GM23338 (cell line): ENCODE measurements around the gene ZNF383. TPM values are rescaled to one million over a fixed set of nuclear protein-coding genes. Genes with fewer than 3 reads are reported as not detected.
"Not testable (repeated sequence)": the region's sequence is repeated elsewhere in the genome, so short reads cannot be mapped to it uniquely, and the experiment has no call there.

Experiments
- ATAC-seq: fragments of 200-7000 bp; cut with Tn5 transposase; 3 replicates; pipeline ENCODE4 v1.9.1; 2020
- DNase-seq: peaks from one replicate; pipeline ENCODE4 v3.0.0-alpha.2; 2015; ENCODE audit warnings: low spot score
- H2AFZ ChIP-seq: fragments of 200-600 bp; sonication (generic); 2 replicates; pipeline ENCODE4 v1.8.0; 2016; ENCODE audit warnings: antibody characterized with exemption, mild to moderate bottlenecking, moderate library complexity
- H3F3A ChIP-seq: fragments of 200-600 bp; sonication (generic); replicated peaks from 2 replicates; pipeline ENCODE4 v1.8.0; 2017; ENCODE audit warnings: antibody characterized with exemption, mixed run types, low read depth
- H3K27ac ChIP-seq: fragments of 200-600 bp; sonication (generic); 2 replicates; pipeline ENCODE4 v1.6.1; 2016; ENCODE audit warnings: low read depth
- H3K27me3 ChIP-seq: fragments of 200-600 bp; sonication (generic); 2 replicates; pipeline ENCODE4 v1.8.0; 2016; ENCODE audit warnings: mild to moderate bottlenecking, mixed run types, moderate library complexity; ENCODE audit not compliant: insufficient read depth
- H3K36me3 ChIP-seq: fragments of 200-600 bp; sonication (generic); 2 replicates; pipeline ENCODE4 v1.8.0; 2016; ENCODE audit warnings: mild to moderate bottlenecking; ENCODE audit not compliant: insufficient read depth
- H3K4me1 ChIP-seq: fragments of 200-600 bp; sonication (generic); 2 replicates; pipeline ENCODE4 v1.8.0; 2016; ENCODE audit warnings: mild to moderate bottlenecking, moderate library complexity; ENCODE audit not compliant: insufficient read depth
- H3K4me2 ChIP-seq: fragments of 200-600 bp; sonication (generic); 2 replicates; pipeline ENCODE4 v1.7.1; 2017; ENCODE audit warnings: mixed run types
- H3K4me3 ChIP-seq: fragments of 200-600 bp; sonication (generic); 2 replicates; pipeline ENCODE4 v1.6.1; 2016; ENCODE audit warnings: mixed run types
- H3K79me2 ChIP-seq: fragments of 200-600 bp; sonication (generic); replicated peaks from 2 replicates; pipeline ENCODE4 v1.8.0; 2017; ENCODE audit warnings: mild to moderate bottlenecking; ENCODE audit not compliant: insufficient read depth
- H3K9me2 ChIP-seq: fragments of 200-600 bp; sonication (generic); 2 replicates; pipeline ENCODE4 v1.8.0; 2017; ENCODE audit not compliant: insufficient read depth
- H4K20me1 ChIP-seq: fragments of 200-600 bp; sonication (generic); replicated peaks from 2 replicates; pipeline ENCODE4 v1.8.0; 2017; ENCODE audit warnings: mild to moderate bottlenecking; ENCODE audit not compliant: insufficient read depth
- H3K27ac Mint-ChIP-seq: 2 replicates; pipeline ENCODE4 v1.8.0; 2020; ENCODE audit warnings: inconsistent platforms, mild to moderate bottlenecking, moderate library complexity, mixed read lengths
- H3K27me3 Mint-ChIP-seq: 3 replicates; pipeline ENCODE4 v1.8.0; 2022; ENCODE audit warnings: low read depth, mild to moderate bottlenecking, moderate library complexity, mixed read lengths, inconsistent platforms; ENCODE audit not compliant: insufficient read depth, poor library complexity
- H3K36me3 Mint-ChIP-seq: 3 replicates; pipeline ENCODE4 v1.8.0; 2021; ENCODE audit warnings: low read depth, mild to moderate bottlenecking, inconsistent platforms, moderate library complexity, mixed read lengths
- H3K4me1 Mint-ChIP-seq: 3 replicates; pipeline ENCODE4 v1.8.0; 2020; ENCODE audit warnings: mild to moderate bottlenecking, inconsistent platforms, mixed read lengths
- H3K4me3 Mint-ChIP-seq: 3 replicates; pipeline ENCODE4 v1.8.0; 2021; ENCODE audit warnings: moderate library complexity, mild to moderate bottlenecking, inconsistent platforms, mixed read lengths
- H3K9me3 Mint-ChIP-seq: 3 replicates; pipeline ENCODE4 v1.8.0; 2020; ENCODE audit warnings: moderate library complexity, mild to moderate bottlenecking, inconsistent platforms, mixed read lengths
- POLR2AphosphoS5 ChIP-seq: IDR thresholded peaks from 2 replicates; pipeline ENCODE4 v1.6.1; 2016; ENCODE audit warnings: antibody characterized with exemption, low read depth
- polyA plus RNA-seq: library from polyadenylated mRNA; unstranded; fragments of >200 nt; fragmentation: Nextera tagmentation; extraction: Ambion mirVana; gene quantifications from 2 replicates; pipeline ENCODE4 v1.2.1, GENCODE V29; 2016
- total RNA-seq: library from RNA; depleted of rRNA; stranded (reverse); fragments of >200 nt; shearing (Covaris generic); gene quantifications from 2 replicates; pipeline ENCODE4 v1.2.3, GENCODE V29; 2014
- TF ChIP-seq, protein P1 (sequence below): IDR thresholded peaks from 2 replicates; pipeline ENCODE4 v1.6.1; 2016; ENCODE audit warnings: antibody characterized with exemption

The ZNF383 gene
- total and polyA plus RNA-seq, 2 experiments from 2014 or later = 3.1 to 6.7 TPM

DNA sequence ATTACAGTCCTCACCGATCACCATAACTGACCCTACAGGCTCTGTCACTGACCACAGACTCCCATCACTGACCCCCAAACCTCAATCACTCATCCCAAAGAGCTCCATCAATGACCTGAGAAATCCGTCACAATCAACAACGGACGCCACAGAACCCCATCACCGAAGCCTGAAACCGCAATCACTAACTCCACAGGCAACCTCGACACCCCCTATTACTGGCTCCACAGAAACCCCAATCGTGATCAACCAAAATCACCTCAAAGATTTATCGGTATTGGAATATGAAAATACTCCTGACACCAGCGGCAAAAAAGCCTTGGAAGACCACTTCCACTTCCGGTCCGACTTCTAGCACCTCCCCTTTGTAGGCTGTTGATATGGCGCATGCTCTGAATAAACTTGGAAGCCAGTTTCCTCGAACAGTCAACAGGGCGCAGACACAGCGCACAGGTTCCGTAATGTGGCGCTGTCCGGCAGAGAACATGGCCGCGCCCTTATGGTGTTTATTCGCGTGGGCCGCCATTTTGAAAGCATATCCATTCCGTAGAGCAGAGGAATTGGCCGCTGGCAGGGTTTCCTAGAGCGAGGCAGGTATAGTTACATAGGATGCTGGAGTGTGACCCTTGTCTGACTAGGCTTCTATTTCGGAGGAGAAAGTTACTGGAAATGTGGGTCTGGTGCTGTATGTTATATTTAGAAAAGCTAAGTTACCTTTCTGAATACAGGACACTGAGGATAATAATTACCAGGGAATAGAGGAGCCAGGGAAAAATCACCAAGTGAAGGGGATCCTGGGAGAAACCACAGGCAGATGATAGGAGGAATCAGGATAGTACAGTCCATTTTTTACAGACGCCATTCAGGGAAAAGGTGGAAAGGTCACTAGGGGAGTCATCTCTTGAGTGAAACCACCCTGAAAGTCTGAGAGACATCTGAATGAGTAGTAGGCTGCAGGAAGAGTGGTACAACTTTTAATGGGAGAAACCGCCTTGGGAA lies 45.3 kb upstream of the ZNF383 start, which contains the start of gene ZNF585A (continued):
- TF ChIP-seq, protein P1, sequence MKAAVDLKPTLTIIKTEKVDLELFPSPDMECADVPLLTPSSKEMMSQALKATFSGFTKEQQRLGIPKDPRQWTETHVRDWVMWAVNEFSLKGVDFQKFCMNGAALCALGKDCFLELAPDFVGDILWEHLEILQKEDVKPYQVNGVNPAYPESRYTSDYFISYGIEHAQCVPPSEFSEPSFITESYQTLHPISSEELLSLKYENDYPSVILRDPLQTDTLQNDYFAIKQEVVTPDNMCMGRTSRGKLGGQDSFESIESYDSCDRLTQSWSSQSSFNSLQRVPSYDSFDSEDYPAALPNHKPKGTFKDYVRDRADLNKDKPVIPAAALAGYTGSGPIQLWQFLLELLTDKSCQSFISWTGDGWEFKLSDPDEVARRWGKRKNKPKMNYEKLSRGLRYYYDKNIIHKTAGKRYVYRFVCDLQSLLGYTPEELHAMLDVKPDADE = peak; percentile 97
- TF ChIP-seq POLR2AphosphoS5 = peak; percentile 86

- not testable (repeated sequence) for H3K9me2 ChIP-seq, H3K79me2 ChIP-seq, H3K4me3 Mint-ChIP-seq, H4K20me1 ChIP-seq, H3K27ac ChIP-seq, DNase-seq, H3K27me3 Mint-ChIP-seq, H3K4me2 ChIP-seq, H3K4me3 ChIP-seq, H3F3A ChIP-seq, H3K27me3 ChIP-seq, ATAC-seq, H3K4me1 Mint-ChIP-seq, H3K4me1 ChIP-seq, H3K27ac Mint-ChIP-seq, H2AFZ ChIP-seq
- Mint-ChIP-seq H3K9me3 (peaks cover 96% of the 10 kb centered on the region), H3K36me3 (peaks cover 93% of the 10 kb centered on the region)
- peaks cover 24% of the 10 kb centered on the region for H3K36me3 ChIP-seq
Measured at GRCh38 chr19:37186071-37186470, 31.9 kb upstream of the ZNF383 start.

- not testable (repeated sequence) for ATAC-seq, H2AFZ ChIP-seq, H3F3A ChIP-seq, H3K4me3 ChIP-seq, H3K27me3 ChIP-seq, H4K20me1 ChIP-seq, H3K79me2 ChIP-seq, H3K36me3 ChIP-seq, H3K4me1 ChIP-seq, H3K4me3 Mint-ChIP-seq, H3K9me2 ChIP-seq, H3K4me1 Mint-ChIP-seq, H3K27me3 Mint-ChIP-seq, DNase-seq, H3K27ac Mint-ChIP-seq, H3K4me2 ChIP-seq, H3K27ac ChIP-seq
- Mint-ChIP-seq H3K36me3 (peaks cover 84% of the 10 kb centered on the region), H3K9me3 (peaks cover 64% of the 10 kb centered on the region)
Measured at GRCh38 chr19:37195248-37195647, 22.8 kb upstream of the ZNF383 start.

DNA sequence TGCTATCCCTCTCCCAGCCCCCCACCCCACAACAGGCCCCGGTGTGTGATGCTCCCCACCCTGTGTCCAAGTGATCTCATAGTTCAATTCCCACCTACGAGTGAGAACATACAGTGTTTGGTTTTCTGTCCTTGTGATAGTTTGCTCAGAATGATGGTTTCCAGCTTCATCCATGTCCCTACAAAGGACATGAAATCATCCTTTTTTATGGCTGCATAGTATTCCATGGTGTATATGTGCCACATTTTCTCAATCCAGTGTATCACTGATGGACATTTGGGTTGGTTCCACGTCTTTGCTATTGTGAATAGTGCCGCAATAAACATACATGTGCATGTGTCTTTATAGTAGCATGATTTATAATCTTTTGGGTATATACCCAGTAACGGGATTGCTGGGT lies 20.9 kb upstream of the ZNF383 start:
- not testable (repeated sequence) for H3K4me3 ChIP-seq, H3F3A ChIP-seq, H3K27ac ChIP-seq, H3K36me3 ChIP-seq, H3K27me3 ChIP-seq, DNase-seq, H3K79me2 ChIP-seq, H3K4me2 ChIP-seq, H3K4me1 ChIP-seq, H4K20me1 ChIP-seq, ATAC-seq, H3K9me2 ChIP-seq, H3K4me3 Mint-ChIP-seq, H3K27ac Mint-ChIP-seq, H3K27me3 Mint-ChIP-seq, H2AFZ ChIP-seq, H3K4me1 Mint-ChIP-seq
- Mint-ChIP-seq H3K36me3 (peaks cover 69% of the 10 kb centered on the region), H3K9me3 (peaks cover 47% of the 10 kb centered on the region)
